ENCODE measurements around the gene SMYD3. TPM values are rescaled to one million over a fixed set of nuclear protein-coding genes. Genes with fewer than 3 reads are reported as not detected.
A peak's percentile ranks its signal among the peaks of the same experiment; 100 is the strongest.

SMYD3 gene
- total and polyA plus RNA-seq, 9 of the 15 experiments (the other 6 are each of a cell fraction or from before 2014, with no cell fraction given): 128 to 440 (median 197) TPM

DNA sequence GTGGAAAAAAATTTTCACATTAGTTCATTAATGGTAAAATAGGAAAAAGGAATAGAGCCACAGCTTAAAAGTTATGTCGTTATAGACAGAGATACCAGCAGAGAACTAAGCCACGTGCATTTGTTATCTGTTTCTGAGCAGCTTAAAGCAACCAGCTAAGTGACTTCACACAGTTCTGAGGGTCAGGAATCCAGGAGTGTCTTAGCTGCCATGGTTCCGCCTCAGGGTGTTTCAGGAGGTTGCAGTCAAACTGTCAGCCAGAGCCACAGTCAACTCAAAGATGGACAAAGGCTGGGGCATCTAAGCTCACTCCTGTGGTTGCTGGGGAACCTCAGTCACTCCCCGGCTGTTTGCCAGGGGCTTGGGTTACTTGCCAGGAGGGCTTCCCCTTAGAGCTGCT is 515.8 kb downstream of the SMYD3 start (continued):
- TF ChIP-seq, protein P1, sequence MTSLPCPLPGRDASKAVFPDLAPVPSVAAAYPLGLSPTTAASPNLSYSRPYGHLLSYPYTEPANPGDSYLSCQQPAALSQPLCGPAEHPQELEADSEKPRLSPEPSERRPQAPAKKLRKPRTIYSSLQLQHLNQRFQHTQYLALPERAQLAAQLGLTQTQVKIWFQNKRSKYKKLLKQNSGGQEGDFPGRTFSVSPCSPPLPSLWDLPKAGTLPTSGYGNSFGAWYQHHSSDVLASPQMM (CRISPR knock-in tag; IDR thresholded peaks at IDR 0.05): no peak
- TF ChIP-seq, protein P2, sequence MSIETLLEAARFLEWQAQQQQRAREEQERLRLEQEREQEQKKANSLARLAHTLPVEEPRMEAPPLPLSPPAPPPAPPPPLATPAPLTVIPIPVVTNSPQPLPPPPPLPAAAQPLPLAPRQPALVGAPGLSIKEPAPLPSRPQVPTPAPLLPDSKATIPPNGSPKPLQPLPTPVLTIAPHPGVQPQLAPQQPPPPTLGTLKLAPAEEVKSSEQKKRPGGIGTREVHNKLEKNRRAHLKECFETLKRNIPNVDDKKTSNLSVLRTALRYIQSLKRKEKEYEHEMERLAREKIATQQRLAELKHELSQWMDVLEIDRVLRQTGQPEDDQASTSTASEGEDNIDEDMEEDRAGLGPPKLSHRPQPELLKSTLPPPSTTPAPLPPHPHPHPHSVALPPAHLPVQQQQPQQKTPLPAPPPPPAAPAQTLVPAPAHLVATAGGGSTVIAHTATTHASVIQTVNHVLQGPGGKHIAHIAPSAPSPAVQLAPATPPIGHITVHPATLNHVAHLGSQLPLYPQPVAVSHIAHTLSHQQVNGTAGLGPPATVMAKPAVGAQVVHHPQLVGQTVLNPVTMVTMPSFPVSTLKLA (conservative IDR thresholded peaks at IDR 0.05): peak; percentile 57 to 68
- TF ChIP-seq ZNF140 (CRISPR knock-in tag; IDR thresholded peaks at IDR 0.05): no peak
- TF ChIP-seq, protein P3, sequence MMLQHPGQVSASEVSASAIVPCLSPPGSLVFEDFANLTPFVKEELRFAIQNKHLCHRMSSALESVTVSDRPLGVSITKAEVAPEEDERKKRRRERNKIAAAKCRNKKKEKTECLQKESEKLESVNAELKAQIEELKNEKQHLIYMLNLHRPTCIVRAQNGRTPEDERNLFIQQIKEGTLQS (IDR thresholded peaks at IDR 0.05): no peak
- TF ChIP-seq, protein P3 (CRISPR knock-in tag; conservative IDR thresholded peaks at IDR 0.05): no peak
- TF ChIP-seq ZNF121 (CRISPR knock-in tag; conservative IDR thresholded peaks at IDR 0.05): no peak
- TF ChIP-seq CCNT2 (IDR thresholded peaks at IDR 0.05; ENCODE audit: borderline replicate concordance, extremely low read depth, insufficient read length, low read depth, low read length): no peak
- TF ChIP-seq PPARD (CRISPR knock-in tag; IDR thresholded peaks at IDR 0.05): no peak
- TF ChIP-seq BRCA1 (IDR thresholded peaks at IDR 0.05): no peak
- no peak for TF ChIP-seq BRCA1 (CRISPR knock-in tag; IDR thresholded peaks at IDR 0.05)
- TF ChIP-seq RCOR1 (IDR thresholded peaks at IDR 0.05; ENCODE audit: borderline replicate concordance in 1 of 2, low read depth in 2 of 2, low read length in 2 of 2): peak in 1 of 2 experiments; percentile 10; a peak in 1 of 4 replicates
- no peak for TF ChIP-seq ZNF79 (CRISPR knock-in tag; IDR thresholded peaks at IDR 0.05; ENCODE audit: low read depth)
- no peak for TF ChIP-seq POLR2H (tag; IDR thresholded peaks at IDR 0.05; ENCODE audit: low read depth)
- no peak for TF ChIP-seq ZNF830 (CRISPR knock-in tag; IDR thresholded peaks at IDR 0.05)
- TF ChIP-seq PHB (CRISPR knock-in tag; IDR thresholded peaks at IDR 0.05): no peak
- no peak for TF ChIP-seq HSF4 (CRISPR knock-in tag; IDR thresholded peaks at IDR 0.05; ENCODE audit: borderline replicate concordance)
- no peak for TF ChIP-seq HNRNPK (IDR thresholded peaks at IDR 0.05; ENCODE audit: low read depth, low read length, poor library complexity, severe bottlenecking)
- TF ChIP-seq CHD4 (IDR thresholded peaks at IDR 0.05; ENCODE audit: insufficient read depth, insufficient replicate concordance, low read depth, low read length, poor library complexity, severe bottlenecking): no peak
- no peak for TF ChIP-seq SMAD1 (IDR thresholded peaks at IDR 0.05; ENCODE audit: low read depth, low read length, partially characterized antibody)
- TF ChIP-seq ETS2 (tag; IDR thresholded peaks at IDR 0.05; ENCODE audit: borderline replicate concordance, poor library complexity, severe bottlenecking): no peak
- peak; percentile 59; the same call in 1 of the 2 replicates for TF ChIP-seq BHLHE40 (IDR thresholded peaks at IDR 0.05; ENCODE audit: low read length)

Measured in K562 (cell line).